ENCODE results near the gene MID1.
"Not testable (repeated sequence)": the region's sequence is repeated elsewhere in the genome, so short reads cannot be mapped to it uniquely, and the experiment has no call there.

Gene MID1

GRCh38 chrX:10589787-10590186 is 30.6 kb downstream of the MID1 start:
- H3K4me1 ChIP-seq (ENCODE audit: control insufficient read depth, insufficient read depth, low read length); H3K9me3 ChIP-seq (ENCODE audit: control insufficient read depth, insufficient read depth, low read length); H3K36me3 ChIP-seq (ENCODE audit: control insufficient read depth, insufficient read depth, low read length); H3K9ac ChIP-seq (ENCODE audit: low read depth, low read length); H3K4me3 ChIP-seq (ENCODE audit: low read depth, low read length); H3K27me3 ChIP-seq (ENCODE audit: control insufficient read depth, insufficient read depth, low read length): not testable (repeated sequence)

- H3K4me3 ChIP-seq (ENCODE audit: low read depth, low read length) = no peak overlapping the region
- no peaks in the 10 kb centered on the region for H3K36me3 ChIP-seq (ENCODE audit: control insufficient read depth, insufficient read depth, low read length)
- peaks cover 2% of the 10 kb centered on the region for H3K9me3 ChIP-seq (ENCODE audit: control insufficient read depth, insufficient read depth, low read length)
- H3K4me1 ChIP-seq (ENCODE audit: control insufficient read depth, insufficient read depth, low read length) = peaks cover 2% of the 10 kb centered on the region
- no peaks in the 10 kb centered on the region for H3K27me3 ChIP-seq (ENCODE audit: control insufficient read depth, insufficient read depth, low read length)
- no peak overlapping the region for H3K9ac ChIP-seq (ENCODE audit: low read depth, low read length)
Measured at GRCh38 chrX:10589098-10589497, 31.3 kb downstream of the MID1 start.

- H3K9ac ChIP-seq (ENCODE audit: low read depth, low read length); H3K36me3 ChIP-seq (ENCODE audit: control insufficient read depth, insufficient read depth, low read length); H3K27me3 ChIP-seq (ENCODE audit: control insufficient read depth, insufficient read depth, low read length); H3K4me1 ChIP-seq (ENCODE audit: control insufficient read depth, insufficient read depth, low read length); H3K4me3 ChIP-seq (ENCODE audit: low read depth, low read length); H3K9me3 ChIP-seq (ENCODE audit: control insufficient read depth, insufficient read depth, low read length): not testable (repeated sequence)
Measured at GRCh38 chrX:10584882-10585281, 35.5 kb downstream of the MID1 start.

GRCh38 chrX:10582945-10583344 is 37.4 kb downstream of the MID1 start:
- H3K4me3 ChIP-seq (ENCODE audit: low read depth, low read length) = no peak overlapping the region

GRCh38 chrX:10582215-10582733 is 38.1 kb downstream of the MID1 start:
- Histone ChIP-seq H3K27me3 (ENCODE audit: control insufficient read depth, insufficient read depth, low read length) (no peaks in the 10 kb centered on the region), H3K9ac (ENCODE audit: low read depth, low read length) (no peak overlapping the region), H3K36me3 (ENCODE audit: control insufficient read depth, insufficient read depth, low read length) (no peaks in the 10 kb centered on the region), H3K9me3 (ENCODE audit: control insufficient read depth, insufficient read depth, low read length) (peaks cover 4% of the 10 kb centered on the region), H3K4me3 (ENCODE audit: low read depth, low read length) (no peak overlapping the region), H3K4me1 (ENCODE audit: control insufficient read depth, insufficient read depth, low read length) (no peaks in the 10 kb centered on the region)

More at GRCh38 chrX:10582945-10583344, 37.4 kb downstream of the MID1 start:
- Histone ChIP-seq H3K9ac (ENCODE audit: low read depth, low read length) (no peak overlapping the region), H3K27me3 (ENCODE audit: control insufficient read depth, insufficient read depth, low read length) (no peaks in the 10 kb centered on the region), H3K9me3 (ENCODE audit: control insufficient read depth, insufficient read depth, low read length) (peaks cover 4% of the 10 kb centered on the region), H3K4me1 (ENCODE audit: control insufficient read depth, insufficient read depth, low read length) (no peaks in the 10 kb centered on the region), H3K36me3 (ENCODE audit: control insufficient read depth, insufficient read depth, low read length) (no peaks in the 10 kb centered on the region)

GRCh38 chrX:10579112-10580011 is 41.0 kb downstream of the MID1 start:
- H3K9ac ChIP-seq (ENCODE audit: low read depth, low read length) = no peak overlapping the region
- H3K4me3 ChIP-seq (ENCODE audit: low read depth, low read length) = no peak overlapping the region
- no peaks in the 10 kb centered on the region for H3K27me3 ChIP-seq (ENCODE audit: control insufficient read depth, insufficient read depth, low read length)
- H3K9me3 ChIP-seq (ENCODE audit: control insufficient read depth, insufficient read depth, low read length) = peaks cover 4% of the 10 kb centered on the region
- no peaks in the 10 kb centered on the region for H3K4me1 ChIP-seq (ENCODE audit: control insufficient read depth, insufficient read depth, low read length)
- H3K36me3 ChIP-seq (ENCODE audit: control insufficient read depth, insufficient read depth, low read length) = no peaks in the 10 kb centered on the region

GRCh38 chrX:10578527-10578926 is 41.9 kb downstream of the MID1 start:
- no peaks in the 10 kb centered on the region for H3K4me1 ChIP-seq (ENCODE audit: control insufficient read depth, insufficient read depth, low read length)
- no peak overlapping the region for H3K4me3 ChIP-seq (ENCODE audit: low read depth, low read length)
- no peak overlapping the region for H3K9ac ChIP-seq (ENCODE audit: low read depth, low read length)
- H3K27me3 ChIP-seq (ENCODE audit: control insufficient read depth, insufficient read depth, low read length) = no peaks in the 10 kb centered on the region
- H3K36me3 ChIP-seq (ENCODE audit: control insufficient read depth, insufficient read depth, low read length) = no peaks in the 10 kb centered on the region
- no peaks in the 10 kb centered on the region for H3K9me3 ChIP-seq (ENCODE audit: control insufficient read depth, insufficient read depth, low read length)

GRCh38 chrX:10577853-10578252 is 42.5 kb downstream of the MID1 start:
- H3K9ac ChIP-seq (ENCODE audit: low read depth, low read length) = no peak overlapping the region
- H3K4me1 ChIP-seq (ENCODE audit: control insufficient read depth, insufficient read depth, low read length) = no peaks in the 10 kb centered on the region
- no peaks in the 10 kb centered on the region for H3K36me3 ChIP-seq (ENCODE audit: control insufficient read depth, insufficient read depth, low read length)
- no peak overlapping the region for H3K4me3 ChIP-seq (ENCODE audit: low read depth, low read length)
- no peaks in the 10 kb centered on the region for H3K9me3 ChIP-seq (ENCODE audit: control insufficient read depth, insufficient read depth, low read length)
- no peaks in the 10 kb centered on the region for H3K27me3 ChIP-seq (ENCODE audit: control insufficient read depth, insufficient read depth, low read length)

- no peaks in the 10 kb centered on the region for H3K9me3 ChIP-seq (ENCODE audit: control insufficient read depth, insufficient read depth, low read length)
- no peaks in the 10 kb centered on the region for H3K27me3 ChIP-seq (ENCODE audit: control insufficient read depth, insufficient read depth, low read length)
- no peaks in the 10 kb centered on the region for H3K4me1 ChIP-seq (ENCODE audit: control insufficient read depth, insufficient read depth, low read length)
- no peaks in the 10 kb centered on the region for H3K36me3 ChIP-seq (ENCODE audit: control insufficient read depth, insufficient read depth, low read length)
- H3K4me3 ChIP-seq (ENCODE audit: low read depth, low read length) = no peak overlapping the region
- no peak overlapping the region for H3K9ac ChIP-seq (ENCODE audit: low read depth, low read length)
Measured at GRCh38 chrX:10576777-10577447, 43.5 kb downstream of the MID1 start.

GRCh38 chrX:10576186-10576585 is 44.2 kb downstream of the MID1 start:
- no peak overlapping the region for H3K4me3 ChIP-seq (ENCODE audit: low read depth, low read length)
- H3K9me3 ChIP-seq (ENCODE audit: control insufficient read depth, insufficient read depth, low read length) = no peaks in the 10 kb centered on the region
- no peak overlapping the region for H3K9ac ChIP-seq (ENCODE audit: low read depth, low read length)
- no peaks in the 10 kb centered on the region for H3K4me1 ChIP-seq (ENCODE audit: control insufficient read depth, insufficient read depth, low read length)
- H3K27me3 ChIP-seq (ENCODE audit: control insufficient read depth, insufficient read depth, low read length) = no peaks in the 10 kb centered on the region
- H3K36me3 ChIP-seq (ENCODE audit: control insufficient read depth, insufficient read depth, low read length) = no peaks in the 10 kb centered on the region

GRCh38 chrX:10574663-10575062 is 45.7 kb downstream of the MID1 start:
- Histone ChIP-seq H3K9me3 (ENCODE audit: control insufficient read depth, insufficient read depth, low read length) (no peaks in the 10 kb centered on the region), H3K36me3 (ENCODE audit: control insufficient read depth, insufficient read depth, low read length) (no peaks in the 10 kb centered on the region), H3K4me1 (ENCODE audit: control insufficient read depth, insufficient read depth, low read length) (no peaks in the 10 kb centered on the region), H3K4me3 (ENCODE audit: low read depth, low read length) (no peak overlapping the region), H3K9ac (ENCODE audit: low read depth, low read length) (no peak overlapping the region), H3K27me3 (ENCODE audit: control insufficient read depth, insufficient read depth, low read length) (no peaks in the 10 kb centered on the region)

- H3K4me1 ChIP-seq (ENCODE audit: control insufficient read depth, insufficient read depth, low read length) = no peaks in the 10 kb centered on the region
- no peak overlapping the region for H3K9ac ChIP-seq (ENCODE audit: low read depth, low read length)
- H3K4me3 ChIP-seq (ENCODE audit: low read depth, low read length) = no peak overlapping the region
- no peaks in the 10 kb centered on the region for H3K27me3 ChIP-seq (ENCODE audit: control insufficient read depth, insufficient read depth, low read length)
- peaks cover 8% of the 10 kb centered on the region for H3K36me3 ChIP-seq (ENCODE audit: control insufficient read depth, insufficient read depth, low read length)
- H3K9me3 ChIP-seq (ENCODE audit: control insufficient read depth, insufficient read depth, low read length) = no peaks in the 10 kb centered on the region
Measured at GRCh38 chrX:10571260-10571659, 49.1 kb downstream of the MID1 start.
